HG03460 (cell line): ENCODE results near the gene DUSP1.

Experiments
- ATAC-seq: cut with Tn5 transposase; IDR thresholded peaks from one replicate; pipeline ENCODE4 v1.9.1; 2021; ENCODE audit not compliant: unreplicated experiment

DUSP1 gene

DNA sequence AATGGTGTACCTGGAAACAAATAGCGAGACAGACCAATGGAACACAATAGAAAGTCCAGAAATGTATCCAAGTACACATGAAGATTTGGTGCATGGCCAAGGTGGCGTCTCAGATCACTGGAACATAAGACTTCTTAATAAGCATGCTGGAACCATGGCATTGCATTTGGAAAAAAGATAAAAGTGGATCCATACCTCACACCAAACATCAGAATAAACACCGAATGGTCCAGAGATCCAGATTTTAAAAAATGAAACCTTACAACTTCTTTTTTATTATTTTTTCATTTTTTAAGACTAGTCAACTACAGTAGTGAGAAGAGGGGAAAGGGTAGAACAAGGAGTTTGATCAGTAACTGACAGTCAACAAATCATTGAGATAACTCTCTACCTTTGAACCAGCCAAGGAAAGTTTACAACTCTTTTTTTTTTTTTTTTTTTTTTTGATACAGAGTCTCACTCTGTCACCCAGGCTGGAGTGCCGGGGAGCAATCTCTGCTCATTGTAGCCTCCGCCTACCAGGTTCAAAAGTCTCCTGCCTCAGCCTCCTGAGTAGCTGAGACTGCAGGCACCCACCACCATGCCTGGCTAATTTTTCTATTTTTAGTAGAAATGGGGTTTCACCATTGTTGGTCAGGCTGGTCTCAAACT is 8.8 kb upstream of the DUSP1 start:
- ATAC-seq, result no peak

- peak; percentile 12 for ATAC-seq
These were observed 7.2 kb upstream of the DUSP1 start for GRCh38 chr5:172777881-172778814.

- no peak for ATAC-seq
These were observed 5.2 kb upstream of the DUSP1 start for GRCh38 chr5:172776235-172776594.

DNA sequence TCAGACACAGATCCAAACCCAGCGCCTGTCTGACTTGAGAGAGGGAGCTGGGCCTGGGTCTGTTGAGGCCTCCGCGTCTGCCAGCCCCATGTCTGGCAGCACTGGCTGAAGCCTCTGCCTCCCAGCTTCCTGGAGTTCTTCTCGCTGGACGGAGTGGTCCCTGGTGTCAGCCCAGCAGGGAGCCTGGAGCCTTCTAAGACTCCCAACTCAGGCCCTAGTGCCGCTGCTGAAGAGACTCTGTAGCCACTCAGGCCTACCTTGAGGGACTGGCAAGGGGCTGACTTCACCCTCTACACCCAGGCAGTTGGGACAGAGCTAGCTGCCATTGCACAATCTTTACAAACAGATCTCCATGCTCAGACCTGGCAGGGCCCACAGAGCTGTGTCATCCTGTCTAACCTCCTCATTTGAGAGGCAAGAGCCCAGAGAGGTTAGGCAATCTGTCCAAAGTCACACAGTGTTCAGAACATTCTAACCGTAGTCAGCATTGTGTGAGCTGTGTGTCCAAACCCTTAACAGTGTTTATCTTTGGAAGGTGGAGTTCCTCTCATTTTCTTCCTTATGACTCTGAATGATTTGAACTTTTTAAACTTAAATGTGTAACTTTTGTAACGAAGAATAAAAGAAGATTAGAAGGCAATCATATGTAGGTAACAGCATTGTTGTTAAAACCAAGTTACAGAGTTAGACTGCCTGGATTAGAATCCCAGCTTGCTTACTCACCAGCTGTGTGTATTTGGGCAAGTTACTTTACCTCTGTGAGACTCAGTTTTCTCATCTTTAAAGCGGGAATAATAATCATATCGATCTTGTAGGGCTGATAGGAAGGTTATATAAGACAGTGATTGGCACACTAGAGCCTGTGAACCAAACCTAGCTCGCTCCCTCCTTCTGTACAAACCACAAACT is 4.6 kb upstream of the DUSP1 start:
- ATAC-seq, result no peak

DNA sequence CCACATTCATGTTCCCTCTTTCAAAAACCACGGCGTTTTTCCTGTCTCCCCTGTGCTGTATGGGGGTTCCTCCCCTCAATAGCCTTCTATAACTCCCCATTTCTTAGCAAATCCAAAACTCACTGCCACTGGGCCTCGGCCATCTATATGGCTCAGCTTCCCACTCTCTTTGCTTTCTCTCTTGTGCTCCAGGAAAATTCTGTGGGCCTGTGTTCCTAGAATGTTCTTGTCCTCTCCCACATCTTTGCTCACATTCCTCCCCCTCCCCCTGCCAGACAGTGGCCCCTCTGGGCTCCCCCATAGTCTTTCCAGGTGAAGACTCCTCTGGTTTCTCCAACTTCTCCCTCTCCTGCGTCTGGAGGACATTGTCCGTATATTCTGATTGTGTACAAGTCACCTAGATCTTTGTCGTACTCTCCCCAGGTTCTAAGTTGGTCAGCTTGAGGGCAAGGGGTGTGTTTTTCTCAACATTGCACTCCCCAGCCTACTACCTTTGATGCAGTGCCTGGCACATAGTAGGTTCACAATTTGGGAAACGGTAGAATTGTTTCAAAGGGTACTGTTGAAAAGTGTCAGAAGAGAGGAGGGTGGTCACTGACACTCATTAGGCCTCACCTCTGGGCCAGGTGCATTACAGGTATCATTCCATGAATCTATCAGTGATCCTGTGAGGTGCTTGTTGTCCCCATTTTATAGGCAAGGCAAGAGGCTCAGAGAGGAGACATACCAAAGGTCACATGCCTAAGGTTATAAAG is 3.7 kb upstream of the DUSP1 start:
- ATAC-seq, result no peak

DNA sequence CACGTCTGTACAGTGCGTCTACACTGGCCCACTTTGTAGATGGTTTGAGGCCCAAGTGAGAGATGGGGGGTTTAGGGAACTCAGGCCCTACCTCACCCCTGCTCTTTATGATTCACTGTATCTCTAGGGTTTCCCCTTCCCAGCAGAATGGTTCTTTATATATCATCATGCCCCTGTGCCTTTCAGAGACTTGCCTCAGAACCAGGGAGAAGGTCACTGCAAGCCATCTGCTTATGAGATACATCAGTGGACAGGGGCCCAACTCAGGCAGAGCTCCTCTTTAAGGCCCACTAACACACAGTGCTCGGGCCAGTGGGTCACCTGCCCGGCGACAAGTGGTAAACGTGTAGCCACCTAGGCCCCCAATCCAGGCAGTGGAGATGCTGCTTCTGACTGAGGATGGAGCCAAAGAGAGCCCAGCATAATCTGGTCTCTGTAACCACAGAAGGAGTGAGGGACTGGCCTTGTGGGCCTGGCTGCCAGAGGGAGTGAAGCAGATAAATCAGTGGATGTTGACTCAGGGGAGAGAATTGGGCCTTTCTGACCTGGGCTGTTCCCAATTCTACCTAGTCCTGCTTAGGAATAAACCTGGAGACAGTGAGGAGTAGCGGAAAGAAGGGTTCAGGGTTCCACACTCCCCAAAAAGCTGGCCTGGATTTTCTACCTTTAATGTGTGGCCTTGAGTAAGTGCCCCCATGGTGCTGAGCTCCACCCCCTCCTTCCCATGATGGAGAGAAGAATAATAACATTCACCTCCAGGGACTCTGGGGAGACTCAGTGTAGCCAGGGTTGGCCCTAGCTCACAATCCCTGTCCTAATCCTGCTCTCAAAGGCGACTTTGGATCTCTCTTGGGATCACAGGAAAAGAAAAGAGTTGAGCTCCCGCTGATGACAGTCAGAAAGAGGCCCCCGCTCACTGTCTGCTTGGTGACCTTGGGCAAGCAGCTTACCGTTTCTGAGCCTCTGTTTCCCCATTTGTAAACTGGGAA is 2.8 kb upstream of the DUSP1 start:
- ATAC-seq, result no peak

DNA sequence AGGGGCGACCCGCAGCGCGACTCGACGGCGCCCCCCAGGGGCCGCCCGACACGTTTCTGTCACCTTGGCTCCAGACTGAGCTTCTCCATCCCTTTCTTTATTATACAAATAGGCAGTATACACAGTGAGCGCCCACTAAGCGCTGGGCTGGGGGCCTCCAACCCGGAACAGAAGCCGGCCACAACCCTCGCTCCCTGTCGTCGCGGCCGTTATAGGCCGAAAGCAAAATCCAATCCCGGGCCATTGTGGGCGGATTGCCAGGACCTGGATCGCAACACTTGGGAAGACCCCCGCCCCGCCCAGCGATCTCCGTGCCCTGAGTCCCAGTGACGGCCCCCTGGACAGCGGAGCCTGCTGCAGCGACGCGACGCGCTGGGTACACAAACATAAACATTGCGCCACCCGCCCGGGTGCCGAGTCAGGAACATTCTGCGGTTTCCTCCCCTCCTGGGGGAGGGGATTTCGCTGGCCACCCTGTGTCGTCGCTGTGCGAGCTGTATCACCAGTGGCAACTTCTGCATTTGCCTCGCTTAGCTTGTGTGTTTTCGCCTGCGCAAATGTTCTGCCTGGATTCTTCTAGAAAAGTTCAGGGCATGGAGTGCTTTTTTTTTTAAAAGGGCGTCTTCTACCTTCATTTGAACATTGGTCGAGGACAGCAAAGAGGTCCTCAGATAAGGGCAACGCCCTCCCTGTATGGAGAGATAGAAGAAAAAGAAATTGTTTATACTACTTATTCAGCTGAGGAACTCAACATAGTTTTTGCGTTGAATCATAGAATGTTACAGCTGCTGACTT is 1.3 kb upstream of the DUSP1 start:
- ATAC-seq, result peak; percentile 24

GRCh38 chr5:172771439-172772111 is 580 bp upstream of the DUSP1 start:
- no peak for ATAC-seq

DNA sequence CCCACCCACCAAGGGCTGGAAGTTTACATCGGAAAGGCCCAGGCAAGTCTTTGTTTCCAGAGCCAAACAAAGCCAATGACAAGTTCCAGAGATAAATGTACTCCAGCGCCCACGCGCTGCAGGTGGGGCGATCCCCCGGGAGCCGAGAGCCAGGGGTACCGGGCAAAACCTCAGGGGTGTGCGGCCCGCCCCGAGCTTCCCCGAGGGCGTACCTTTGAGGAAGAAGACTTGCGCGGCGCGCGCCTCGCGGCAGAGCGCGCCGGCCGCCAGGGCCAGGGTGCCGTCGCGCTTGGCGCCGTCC is 671 bp downstream of the DUSP1 start:
- no peak for ATAC-seq

- ATAC-seq, result no peak
These were observed 1.2 kb downstream of the DUSP1 start for GRCh38 chr5:172769616-172770373.

DNA sequence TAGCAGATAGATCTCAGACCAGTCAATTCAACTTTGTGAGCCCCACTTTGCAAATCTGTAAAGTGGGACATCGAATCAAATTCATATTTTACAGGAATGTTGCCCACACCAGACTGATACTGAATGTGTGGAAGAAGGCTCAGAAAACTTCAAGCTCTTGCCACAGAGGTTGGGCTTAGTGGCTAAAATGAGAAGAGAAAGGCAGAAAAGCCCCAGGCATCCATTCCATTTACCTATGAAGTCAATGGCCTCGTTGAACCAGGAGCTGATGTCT is 1.7 kb downstream of the DUSP1 start:
- ATAC-seq, result no peak

- ATAC-seq, result no peak
These were observed 2.2 kb downstream of the DUSP1 start for GRCh38 chr5:172768573-172769341.

- no peak for ATAC-seq
These were observed 2.9 kb downstream of the DUSP1 start for GRCh38 chr5:172768098-172768572.

GRCh38 chr5:172766287-172767108 is 4.5 kb downstream of the DUSP1 start:
- ATAC-seq, result no peak

DNA sequence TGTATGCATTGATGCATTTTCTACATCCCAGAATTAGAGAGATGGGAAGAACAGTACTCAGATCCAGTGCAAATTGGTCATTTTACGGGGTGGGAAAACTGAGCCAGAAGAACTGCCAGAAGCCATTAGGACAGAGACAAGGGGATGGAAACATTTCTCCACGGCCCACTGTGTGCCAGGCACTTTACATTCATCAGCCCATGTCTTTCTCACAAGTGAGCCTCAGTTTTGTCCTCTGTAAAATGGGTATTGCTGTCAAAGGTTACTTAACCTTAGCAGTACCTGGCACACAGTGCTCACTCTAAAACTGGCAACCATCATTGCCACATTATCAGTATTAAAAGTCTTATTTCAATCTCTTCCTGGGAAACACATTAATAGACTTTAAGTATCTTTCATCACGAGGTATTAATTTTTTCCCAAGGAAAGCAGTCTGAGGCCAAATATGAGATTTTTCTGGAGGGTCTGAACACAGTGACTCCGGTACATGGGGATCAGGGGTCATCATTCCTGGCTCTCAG is 5.2 kb downstream of the DUSP1 start:
- ATAC-seq, result no peak
